ENCODE measurements around the gene DNAH14.
"Not testable (repeated sequence)": the region's sequence is repeated elsewhere in the genome, so short reads cannot be mapped to it uniquely, and the experiment has no call there.

The DNAH14 gene

GRCh38 chr1:224922404-224923164 is 6.9 kb upstream of the DNAH14 start:
- DNase-seq: no peak

DNA sequence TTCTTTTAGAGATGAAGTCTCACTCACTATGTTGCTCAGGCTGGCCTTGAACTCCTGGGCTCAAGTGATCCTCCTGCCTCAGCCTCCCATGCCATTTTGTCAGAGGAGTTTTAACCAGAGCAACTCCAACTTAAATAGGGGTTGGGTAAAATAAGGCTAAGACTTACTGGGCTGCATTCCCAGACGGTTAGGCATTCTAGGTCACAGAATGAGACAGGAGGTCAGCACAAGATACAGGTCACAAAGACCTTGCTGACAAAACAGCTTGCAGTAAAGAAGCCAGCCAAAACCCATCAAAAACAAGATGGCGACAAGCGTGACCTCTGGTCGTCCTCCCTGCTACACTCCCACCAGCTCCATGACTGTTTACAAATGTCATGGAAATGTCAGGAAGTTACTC is 5.7 kb upstream of the DNAH14 start:
- DNase-seq: no peak

- not testable (repeated sequence) for DNase-seq
These were observed 1.8 kb upstream of the DNAH14 start for GRCh38 chr1:224927631-224928030.

DNA sequence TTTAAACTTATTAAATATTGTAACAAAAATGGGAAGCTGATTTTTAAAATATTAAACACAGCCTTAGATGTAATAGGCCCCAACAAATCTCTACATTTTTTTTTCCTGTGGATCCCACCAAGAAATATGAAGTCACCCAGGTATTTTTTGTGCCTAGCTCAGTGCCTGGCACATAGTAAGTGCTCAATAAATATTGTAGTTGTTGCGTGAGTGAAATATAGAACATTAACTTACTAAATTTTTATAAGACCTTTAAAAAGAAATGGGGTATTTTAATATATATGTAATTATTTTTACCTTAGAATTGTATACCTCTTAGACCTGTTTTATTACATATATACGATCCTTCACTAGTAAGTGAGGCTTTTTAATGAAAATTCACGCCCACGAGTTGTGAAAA is 569 bp upstream of the DNAH14 start:
- no peak for DNase-seq

- DNase-seq: no peak
These were observed 2.1 kb downstream of the DNAH14 start for GRCh38 chr1:224931605-224932004.

GRCh38 chr1:224932607-224933249 is 3.3 kb downstream of the DNAH14 start:
- no peak for DNase-seq

DNA sequence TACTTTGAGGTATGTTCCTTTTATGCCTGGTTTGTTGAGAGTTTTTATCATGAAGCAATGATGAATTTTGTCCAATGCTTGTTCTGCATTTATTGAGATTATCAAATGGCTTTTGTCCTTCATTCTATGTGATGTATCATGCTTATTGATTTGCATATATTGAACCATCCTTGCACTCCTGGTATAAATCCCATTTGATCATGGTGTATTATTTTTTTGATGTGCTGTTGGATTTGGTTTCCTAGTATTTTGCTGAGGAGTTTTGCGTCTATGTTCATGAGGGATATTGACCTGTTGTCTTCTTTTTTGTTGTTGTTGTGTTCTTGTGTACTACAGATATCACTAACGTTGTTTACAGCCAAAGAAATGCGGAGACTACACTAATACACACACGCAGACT is 4.1 kb downstream of the DNAH14 start:
- DNase-seq: no peak

GRCh38 chr1:224938652-224939051 is 9.2 kb downstream of the DNAH14 start:
- no peak for DNase-seq

DNA sequence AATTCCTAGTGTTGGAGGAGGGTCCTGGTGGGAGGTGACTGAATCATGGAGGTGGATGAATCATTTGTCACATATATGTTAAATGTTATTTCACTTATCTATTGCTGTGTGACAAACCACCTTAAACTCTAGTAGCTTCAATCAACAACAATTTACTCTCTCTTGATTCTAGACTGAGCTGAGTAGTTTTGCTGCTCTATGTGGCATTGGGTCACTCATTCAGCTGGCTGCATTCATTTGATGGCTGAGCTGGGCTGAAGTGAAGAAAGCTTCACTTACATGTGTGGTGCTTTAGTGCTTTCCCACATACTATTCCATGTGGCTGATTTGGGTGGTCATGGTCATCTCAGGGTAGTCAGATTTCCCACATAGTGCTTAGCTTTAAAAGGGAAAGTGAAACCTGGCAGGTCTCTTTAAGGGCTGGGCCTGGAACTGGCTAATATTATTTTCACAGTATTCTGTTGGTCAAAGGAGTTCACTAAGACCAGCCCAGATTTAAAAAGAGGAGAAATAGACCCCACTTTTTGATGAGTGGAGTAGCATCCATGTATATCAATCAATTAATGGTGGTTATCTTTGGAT is 10.5 kb downstream of the DNAH14 start:
- no peak for DNase-seq

DNA sequence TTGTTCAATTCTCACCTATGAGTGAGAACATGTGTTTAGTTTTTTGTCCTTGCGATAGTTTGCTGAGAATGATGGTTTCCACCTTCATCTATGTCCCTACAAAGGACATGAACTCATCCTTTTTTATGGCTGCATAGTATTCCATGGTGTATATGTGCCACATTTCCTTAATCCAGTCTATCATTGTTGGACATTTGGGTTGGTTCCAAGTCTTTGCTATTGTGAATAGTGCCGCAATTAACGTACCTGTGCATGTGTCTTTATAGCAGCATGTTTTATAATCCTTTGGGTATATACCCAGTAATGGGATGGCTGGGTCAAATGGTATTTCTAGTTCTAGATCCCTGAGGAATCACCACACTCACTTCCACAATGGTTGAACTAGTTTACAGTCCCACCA is 11.3 kb downstream of the DNAH14 start:
- not testable (repeated sequence) for DNase-seq

DNA sequence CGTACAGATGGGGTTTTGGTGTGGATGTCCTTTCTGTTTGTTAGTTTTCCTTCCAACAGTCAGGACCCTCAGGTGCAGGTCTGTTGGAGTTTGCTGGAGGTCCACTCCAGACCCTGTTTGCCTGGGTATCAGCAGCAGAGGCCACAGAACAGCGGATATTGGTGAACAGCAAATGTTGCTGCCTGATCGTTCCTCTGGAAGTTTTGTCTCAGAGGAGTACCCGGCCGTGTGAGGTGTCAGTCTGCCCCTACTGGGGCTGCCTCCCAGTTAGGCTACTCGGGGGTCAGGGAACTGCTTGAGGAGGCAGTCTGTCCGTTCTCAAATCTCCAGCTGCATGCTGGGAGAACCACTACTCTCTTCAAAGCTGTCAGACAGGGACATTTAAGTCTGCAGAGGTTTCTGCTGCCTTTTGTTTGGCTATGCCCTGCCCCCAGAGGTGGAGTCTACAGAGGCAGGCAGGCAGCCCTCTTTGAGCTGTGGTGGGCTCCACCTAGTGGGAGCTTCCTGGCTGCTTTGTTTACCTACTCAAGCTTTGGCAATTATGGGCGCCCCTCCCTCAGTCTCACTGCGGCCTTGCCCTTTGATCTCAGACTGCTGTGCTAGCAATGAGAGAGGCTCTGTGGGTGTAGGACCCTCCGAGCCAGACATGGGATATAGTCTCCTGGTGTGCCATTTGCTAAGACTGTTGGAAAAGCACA is 16.3 kb downstream of the DNAH14 start:
- DNase-seq: not testable (repeated sequence)

GRCh38 chr1:224946349-224946691 is 16.8 kb downstream of the DNAH14 start:
- DNase-seq: not testable (repeated sequence)

DNA sequence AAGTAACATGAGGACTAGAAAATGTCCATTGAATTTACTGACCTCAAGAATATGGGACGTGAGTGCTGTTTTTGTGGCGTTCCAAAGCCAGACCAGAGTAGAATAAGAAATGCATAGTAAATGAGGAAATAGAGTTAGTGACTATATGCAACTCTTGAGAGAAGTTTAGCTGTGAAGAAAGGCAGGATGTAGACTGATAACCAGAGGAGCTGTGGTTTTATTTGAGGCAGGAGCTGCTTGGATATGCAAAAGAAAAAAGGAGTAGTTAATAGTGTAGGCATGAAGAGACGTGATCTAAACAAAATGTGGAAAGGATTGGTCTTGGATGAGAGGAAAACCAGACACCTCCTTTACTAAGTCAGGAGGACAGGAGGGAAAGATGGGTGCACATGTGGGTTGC is 28.2 kb downstream of the DNAH14 start:
- DNase-seq: no peak

DNA sequence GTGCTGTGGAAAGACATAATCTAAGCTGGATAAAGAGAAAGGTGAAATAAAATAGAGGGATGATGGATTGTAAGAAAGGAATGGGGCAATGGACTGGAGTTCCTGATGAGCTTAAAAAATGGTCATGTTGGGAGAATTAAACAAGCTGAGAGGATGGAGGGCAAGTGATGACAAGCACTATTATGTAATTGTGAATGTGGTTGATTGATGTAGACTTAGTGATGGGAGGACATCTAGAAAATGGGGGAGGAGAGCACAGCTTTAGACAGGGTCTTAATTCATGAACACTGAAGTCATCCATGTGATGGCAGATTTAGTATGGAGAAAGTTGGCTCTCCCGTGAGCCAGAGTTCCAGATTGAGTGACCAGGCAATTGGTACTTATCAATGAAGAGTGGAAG is 29.0 kb downstream of the DNAH14 start:
- DNase-seq: no peak

- no peak for DNase-seq
These were observed 29.6 kb downstream of the DNAH14 start for GRCh38 chr1:224959115-224959514.

GRCh38 chr1:224959656-224960055 is 30.2 kb downstream of the DNAH14 start:
- no peak for DNase-seq

GRCh38 chr1:224980181-224980580 is 50.7 kb downstream of the DNAH14 start:
- no peak for DNase-seq

DNA sequence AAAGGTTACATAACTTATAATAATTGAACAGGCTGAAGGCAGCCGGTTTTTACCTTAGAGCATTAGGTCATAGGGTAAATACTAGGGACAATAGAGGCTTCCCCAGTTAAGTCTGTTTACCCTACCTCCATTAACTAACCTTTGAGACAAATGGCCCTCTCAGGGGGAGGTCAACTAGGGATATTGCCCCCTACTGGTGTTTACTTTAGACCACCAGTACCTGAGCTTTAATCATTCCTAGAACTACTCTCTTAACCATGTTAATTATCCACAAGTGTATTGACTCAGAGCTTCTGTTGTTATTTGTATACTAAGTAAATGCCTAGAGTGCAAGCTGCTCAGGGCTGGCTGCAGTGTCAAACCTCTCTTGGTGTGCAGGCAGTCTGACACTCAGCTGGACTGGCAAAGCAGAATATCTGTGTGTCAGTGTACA is 52.5 kb downstream of the DNAH14 start:
- not testable (repeated sequence) for DNase-seq

- no peak for DNase-seq
These were observed 58.6 kb downstream of the DNAH14 start for GRCh38 chr1:224988042-224988441.

DNA sequence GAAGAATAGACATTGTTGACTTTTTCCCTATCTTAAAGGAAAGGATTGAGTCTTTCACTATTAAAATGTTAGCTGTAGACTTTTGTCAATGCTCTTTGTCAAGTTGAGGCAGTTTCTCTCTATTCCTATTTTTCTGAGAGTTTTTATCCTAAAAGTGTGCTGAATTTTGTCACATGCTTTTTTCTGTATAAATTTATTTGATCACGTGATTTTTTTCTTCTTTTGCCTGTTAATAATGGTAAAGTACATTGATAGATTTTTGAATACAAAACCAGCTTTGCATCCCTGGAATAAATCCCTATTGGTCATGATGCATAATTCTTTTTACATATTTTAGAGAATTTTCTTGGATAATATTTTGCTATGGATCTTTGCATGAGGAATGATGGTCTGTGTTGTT is 60.1 kb downstream of the DNAH14 start:
- no peak for DNase-seq

- DNase-seq: not testable (repeated sequence)
These were observed 62.1 kb downstream of the DNAH14 start for GRCh38 chr1:224991550-224991949.

GRCh38 chr1:224995602-224996001 is 66.1 kb downstream of the DNAH14 start:
- no peak for DNase-seq

GRCh38 chr1:224996266-224996665 is 66.8 kb downstream of the DNAH14 start:
- no peak for DNase-seq

DNA sequence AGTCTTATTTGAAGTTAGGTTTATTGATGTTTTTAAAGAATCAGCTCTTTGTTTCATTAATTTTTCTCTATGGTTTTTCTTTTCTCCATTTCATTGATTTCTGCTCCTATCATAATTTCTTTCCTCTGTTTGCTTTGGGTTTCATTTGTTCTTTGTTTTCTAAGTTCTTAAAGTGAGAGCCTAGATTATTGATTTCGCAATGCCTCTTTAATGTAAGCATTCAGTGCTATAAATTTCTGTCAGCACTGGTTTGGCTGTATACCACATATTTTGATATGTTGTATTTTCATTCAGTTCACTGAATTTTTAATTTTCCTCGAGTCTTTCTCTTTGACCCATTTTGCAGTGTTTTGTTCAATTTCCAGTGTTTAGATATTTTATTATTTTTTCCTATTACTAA is 68.7 kb downstream of the DNAH14 start:
- DNase-seq: no peak
